SHP77 treated with DMSO at 0.1 percent for 48 hours (cell line): Measurements from ENCODE around the gene BBS9.
"Not testable (repeated sequence)": the region's sequence is repeated elsewhere in the genome, so short reads cannot be mapped to it uniquely, and the experiment has no call there.

ENCODE experiments used
- DNase-seq: peaks from one replicate; lab custom pipeline; 2025; lab: John Stamatoyannopoulos, UW

The BBS9 gene

GRCh38 chr7:33128990-33129805 lies at the start of gene BBS9:
TSS of gene BBS9 (plus strand) at chr7:33129564. CDS start at chr7:33146253, 16,689 bp downstream.
- peak; percentile 95 for DNase-seq

- no peak for DNase-seq
Measured at GRCh38 chr7:33079763-33080690, 49.3 kb upstream of the BBS9 start.

GRCh38 chr7:33087356-33087755 lies 42.0 kb upstream of the BBS9 start:
- no peak for DNase-seq

- no peak for DNase-seq
Measured at GRCh38 chr7:33087858-33088257, 41.5 kb upstream of the BBS9 start.

- DNase-seq: no peak
Measured at GRCh38 chr7:33089142-33089541, 40.2 kb upstream of the BBS9 start.

GRCh38 chr7:33091111-33091531 lies 38.2 kb upstream of the BBS9 start:
- DNase-seq: no peak

- no peak for DNase-seq
Measured at GRCh38 chr7:33091641-33092191, 37.6 kb upstream of the BBS9 start.

GRCh38 chr7:33093266-33093665 lies 36.1 kb upstream of the BBS9 start:
- DNase-seq: no peak

- DNase-seq: not testable (repeated sequence)
Measured at GRCh38 chr7:33094745-33095275, 34.6 kb upstream of the BBS9 start.

GRCh38 chr7:33099154-33099940 lies 30.0 kb upstream of the BBS9 start:
- DNase-seq: no peak

GRCh38 chr7:33100770-33101169 lies 28.6 kb upstream of the BBS9 start:
- DNase-seq: no peak

- no peak for DNase-seq
Measured at GRCh38 chr7:33101906-33102305, 27.5 kb upstream of the BBS9 start.

- DNase-seq: peak; percentile 30
Measured at GRCh38 chr7:33107136-33108066, 22.0 kb upstream of the BBS9 start.

GRCh38 chr7:33108554-33109004 lies 20.8 kb upstream of the BBS9 start:
- DNase-seq: no peak

GRCh38 chr7:33109005-33109757 lies 20.2 kb upstream of the BBS9 start, which contains the start of gene RP9:
TSS of gene RP9 (minus strand) at chr7:33109404. CDS start at chr7:33109372, 32 bp downstream.
- peak; percentile 67 for DNase-seq

- DNase-seq: no peak
Measured at GRCh38 chr7:33109758-33110238, 19.6 kb upstream of the BBS9 start.

GRCh38 chr7:33111614-33112013 lies 17.8 kb upstream of the BBS9 start:
- no peak for DNase-seq

GRCh38 chr7:33114976-33115375 lies 14.4 kb upstream of the BBS9 start:
- DNase-seq: no peak

GRCh38 chr7:33118383-33118782 lies 11.0 kb upstream of the BBS9 start:
- no peak for DNase-seq
